Measurements from ENCODE around the gene CACNB1. TPM values are rescaled to one million over a fixed set of nuclear protein-coding genes. Genes with fewer than 3 reads are reported as not detected.

Gene CACNB1
- total and polyA plus RNA-seq, 2 of the 13 experiments (the other 11 are each of a cell fraction or from before 2014, with no cell fraction given): 0.75 to 1.5 TPM

DNA sequence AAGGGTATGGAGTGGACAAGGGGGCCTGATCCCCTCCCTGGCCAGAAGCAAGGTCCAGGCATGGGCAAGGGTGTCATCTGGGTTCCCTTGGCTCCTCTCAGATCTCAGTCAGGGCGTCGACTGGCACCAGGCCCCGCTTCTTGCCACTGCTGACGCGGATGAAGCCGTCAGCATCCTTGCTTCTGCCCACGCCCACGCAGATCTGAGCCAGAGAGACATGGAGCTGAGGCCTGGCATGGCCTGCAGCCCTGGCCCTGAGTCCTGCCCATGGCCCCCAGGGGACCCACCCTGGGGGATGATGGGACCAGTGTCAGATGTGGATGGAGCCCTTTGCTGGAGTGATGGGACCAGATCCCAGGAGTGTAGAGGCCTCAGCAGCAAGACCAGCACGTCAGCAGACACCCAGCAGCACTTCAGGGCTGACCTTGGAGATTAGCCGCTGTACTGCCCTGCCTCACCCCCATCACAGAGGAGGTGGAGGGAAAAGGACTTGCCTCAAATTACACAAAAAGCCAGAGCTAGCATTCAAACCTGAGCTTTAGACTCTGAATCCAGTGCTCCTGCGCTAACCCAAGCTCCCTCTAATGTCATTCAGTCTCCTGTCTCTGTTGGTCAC is 14.8 kb upstream of the CACNB1 start:
- no peaks in the 10 kb centered on the region for H3K9me3 ChIP-seq (ENCODE audit: low read length)
- no peak for FAIRE-seq
- no peaks in the 10 kb centered on the region for H3K79me2 ChIP-seq (ENCODE audit: insufficient read depth, low read length)
- no peak overlapping the region for H3K4me3 ChIP-seq (replicated peaks in 1 of 3; ENCODE audit: insufficient read depth in 1 of 3, low read depth in 2 of 3, low read length in 3 of 3)
- ATAC-seq: no peak
- H3K4me2 ChIP-seq (ENCODE audit: low read depth, low read length): no peak overlapping the region
- intact Hi-C loops (cut with micrococcal nuclease; ENCODE audit: unreplicated experiment) (no loop called here), in situ Hi-C loops (cut with HindIII; ENCODE audit: extremely low pct_ligation_motif_present, low pct_unique_long_range_greater_than_20kb) (no loop called here)
- H3K36me3 ChIP-seq (replicated peaks in 1 of 2; ENCODE audit: control insufficient read depth in 1 of 2, insufficient read depth in 2 of 2, low read length in 2 of 2): no peaks in the 10 kb centered on the region
- H3K4me1 ChIP-seq (ENCODE audit: insufficient read depth, low read length): no peaks in the 10 kb centered on the region
- H2AFZ ChIP-seq (ENCODE audit: low read length): no peak overlapping the region
- ChIA-PET CTCF (ENCODE audit: low intra/inter-chr PET ratio, low total read pairs) (no interaction called here), POLR2A (no interaction called here)
- WGBS (ENCODE audit: low lambda C conversion rate): 28% methylated on average over 4 of the region's 11 CpGs
- no peak overlapping the region for H3K27ac ChIP-seq (ENCODE audit: extremely low read length, insufficient read depth, low read length)
- H4K20me1 ChIP-seq (ENCODE audit: insufficient read depth, low read length): no peaks in the 10 kb centered on the region
- TF ChIP-seq ZUFSP (CRISPR knock-in tag; IDR thresholded peaks at IDR 0.05; ENCODE audit: borderline replicate concordance): no peak
- TF ChIP-seq FOXA3 (CRISPR knock-in tag; IDR thresholded peaks at IDR 0.05): no peak
- TF ChIP-seq ZNF773 (CRISPR knock-in tag; IDR thresholded peaks at IDR 0.05; ENCODE audit: borderline replicate concordance): no peak
- no peak for TF ChIP-seq RFX3 (CRISPR knock-in tag; IDR thresholded peaks at IDR 0.05)
- TF ChIP-seq ZSCAN30 (CRISPR knock-in tag; IDR thresholded peaks at IDR 0.05): no peak
- no peak for TF ChIP-seq ZNF616 (CRISPR knock-in tag; IDR thresholded peaks at IDR 0.05; ENCODE audit: low read depth)
- TF ChIP-seq, protein P1, sequence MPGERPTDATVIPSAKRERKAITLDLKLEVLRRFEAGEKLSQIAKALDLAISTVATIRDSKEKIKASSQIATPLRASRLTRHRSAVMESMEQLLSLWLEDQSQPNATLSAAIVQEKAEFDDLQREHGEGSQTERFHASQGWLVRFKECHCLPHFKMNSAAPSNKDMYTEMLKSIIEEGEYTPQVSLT (CRISPR knock-in tag; IDR thresholded peaks at IDR 0.05; ENCODE audit: borderline replicate concordance, low read depth): no peak
- no peak for TF ChIP-seq ATF5 (CRISPR knock-in tag; IDR thresholded peaks at IDR 0.05; ENCODE audit: low read depth)
- no peak for TF ChIP-seq HNF4G (IDR thresholded peaks at IDR 0.05; ENCODE audit: borderline replicate concordance, low read depth, low read length)
- TF ChIP-seq HNF4G (CRISPR knock-in tag; IDR thresholded peaks at IDR 0.05; ENCODE audit: borderline replicate concordance, low read depth): no peak
- no peak for TF ChIP-seq ASH2L (IDR thresholded peaks at IDR 0.05; ENCODE audit: insufficient read length, low read depth, low read length)
- TF ChIP-seq MEF2D (CRISPR knock-in tag; IDR thresholded peaks at IDR 0.05): no peak
- DNase-seq (ENCODE audit: low spot score): no peak
- H3K27me3 ChIP-seq (ENCODE audit: control insufficient read depth in 1 of 2, insufficient read depth in 2 of 2, low read length in 2 of 2): peaks cover 21 to 78% of the 10 kb centered on the region in 2 experiments
- BruUV-seq (replicated peaks): no TSS peak
- H3K9ac ChIP-seq (ENCODE audit: insufficient read depth, low read depth, low read length): no peak overlapping the region
